Measurements from ENCODE around the gene ATG4C.

DNA sequence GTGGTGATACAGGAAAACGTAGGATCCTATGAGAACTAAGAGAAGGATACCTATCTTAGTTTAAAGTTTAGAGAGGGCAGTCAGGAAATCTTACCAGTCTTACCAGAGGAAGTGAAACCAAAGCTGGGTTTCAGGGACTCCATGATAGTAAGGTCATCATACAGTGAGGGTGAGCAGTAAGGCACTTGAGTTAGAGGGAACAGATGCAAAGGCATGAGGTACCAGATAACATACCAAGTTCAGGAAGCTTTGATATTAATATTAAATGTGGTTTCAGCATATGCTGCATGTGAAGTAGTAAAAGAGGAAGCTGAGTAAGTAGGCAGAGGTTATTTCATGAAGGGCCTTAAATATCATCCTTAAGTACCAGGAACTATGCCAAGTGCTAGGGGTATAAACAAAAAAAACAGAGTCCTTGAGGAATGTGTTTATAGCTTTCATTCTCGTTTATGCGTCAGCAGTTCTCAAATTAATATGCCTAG lies 16.9 kb downstream of the ATG4C start:
- TF ChIP-seq POLR2AphosphoS5 (IDR thresholded peaks at IDR 0.05; ENCODE audit: low read depth, low read length) (no peak), POLR2A (IDR thresholded peaks at IDR 0.05; ENCODE audit: low read depth, low read length) (no peak), TAF1 (IDR thresholded peaks at IDR 0.05; ENCODE audit: borderline replicate concordance, low read depth, low read length) (no peak)
